ENCODE results near the gene TTC7B.

The TTC7B gene

DNA sequence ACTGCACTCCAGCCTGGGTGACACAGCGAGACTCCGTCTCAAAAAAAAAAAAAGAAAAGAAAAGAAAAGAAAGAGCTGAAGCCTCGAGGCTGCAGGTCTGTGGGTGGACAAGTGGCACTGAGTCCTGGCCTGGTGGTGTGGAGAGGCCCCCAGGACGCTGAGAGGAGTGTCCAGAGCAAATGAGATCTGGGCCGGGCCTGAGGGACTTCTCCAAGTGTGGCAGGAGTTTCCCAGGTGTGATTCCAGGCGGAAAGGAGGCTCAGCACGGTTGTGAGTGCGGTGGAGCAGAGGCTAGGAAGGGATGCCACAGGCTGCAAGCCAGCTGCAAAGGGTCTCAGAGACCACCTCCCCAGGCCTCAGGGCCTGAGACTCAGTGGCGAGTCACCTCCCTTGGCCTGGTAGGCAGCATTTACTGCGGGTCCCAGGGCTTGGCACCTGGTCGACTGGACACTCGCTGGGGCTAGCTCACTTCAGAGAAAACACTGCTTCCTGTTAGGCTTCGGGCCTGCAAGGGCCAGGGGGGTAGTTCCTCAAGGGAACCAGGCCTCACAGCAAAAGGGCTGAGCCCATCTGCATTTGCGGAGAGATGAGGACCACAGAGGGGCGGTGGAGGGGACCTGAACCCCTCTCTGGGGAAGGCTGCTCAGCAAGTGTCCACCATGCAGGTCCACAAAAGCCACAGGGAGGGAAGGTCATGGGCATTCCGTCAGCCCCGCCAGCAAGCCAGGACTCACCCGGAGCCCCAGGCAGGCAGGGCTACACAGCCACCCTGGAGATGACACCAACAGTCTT is 11.7 kb downstream of the TTC7B start:
- DNase-seq = no peak

DNA sequence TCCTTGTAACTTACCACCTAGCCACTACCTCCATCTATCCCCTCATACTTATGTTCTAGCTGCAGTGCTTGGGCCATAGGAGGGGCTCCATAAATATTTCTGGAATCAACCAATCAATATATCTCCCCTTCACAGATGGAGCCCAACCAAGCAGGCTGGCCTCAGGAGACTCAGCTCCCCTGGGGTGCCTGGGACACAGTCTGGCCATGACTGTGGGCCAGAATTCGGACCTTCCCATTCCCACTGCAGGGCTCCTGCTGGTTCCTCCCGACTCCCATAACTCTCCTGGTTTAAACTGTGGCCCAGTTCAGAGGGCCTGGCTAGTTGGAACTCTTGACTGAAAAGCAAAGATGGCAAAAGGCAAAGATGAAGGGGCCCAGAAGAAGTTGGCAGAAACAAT is 13.0 kb downstream of the TTC7B start:
- no peak for DNase-seq

DNA sequence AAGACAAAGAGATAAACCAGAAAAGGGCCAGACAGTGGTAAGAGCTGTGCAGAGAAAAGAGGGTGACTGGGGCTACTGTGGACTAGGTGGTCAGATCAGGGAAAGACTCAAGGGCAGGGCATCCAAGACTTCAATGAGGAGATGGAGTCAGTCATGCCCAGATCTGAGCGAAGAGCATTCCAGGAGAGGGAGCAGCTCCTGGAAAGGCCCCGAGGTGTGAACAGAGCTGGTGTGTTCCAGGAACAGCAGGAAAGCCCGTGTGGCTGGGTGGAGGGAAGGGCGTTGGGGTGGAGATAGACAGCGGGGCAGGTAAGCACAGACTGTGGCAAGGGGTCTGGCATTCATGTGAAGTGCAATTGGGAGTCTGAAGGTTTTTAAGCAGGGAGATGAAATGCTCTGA is 16.8 kb downstream of the TTC7B start:
- no peak for DNase-seq

DNA sequence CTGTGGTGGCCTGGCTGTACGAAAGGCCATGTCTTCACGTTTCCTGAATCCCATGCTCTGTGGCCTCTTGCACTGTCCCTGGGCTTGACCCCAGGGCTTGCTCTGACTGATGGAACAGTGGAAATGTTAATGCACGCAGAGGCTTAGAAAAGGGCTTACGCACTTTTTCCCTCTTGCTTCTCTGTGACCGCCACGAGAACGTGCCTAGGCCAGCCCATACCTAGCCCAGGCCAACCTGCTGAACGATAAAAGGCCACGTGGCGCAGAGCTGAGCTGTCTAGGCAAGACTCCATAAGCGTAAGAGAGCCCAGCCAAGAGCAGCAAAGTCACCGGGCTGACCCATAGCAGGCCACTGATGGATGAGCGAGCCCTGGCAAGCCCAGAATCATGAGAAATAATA is 18.3 kb downstream of the TTC7B start:
- DNase-seq = no peak

DNA sequence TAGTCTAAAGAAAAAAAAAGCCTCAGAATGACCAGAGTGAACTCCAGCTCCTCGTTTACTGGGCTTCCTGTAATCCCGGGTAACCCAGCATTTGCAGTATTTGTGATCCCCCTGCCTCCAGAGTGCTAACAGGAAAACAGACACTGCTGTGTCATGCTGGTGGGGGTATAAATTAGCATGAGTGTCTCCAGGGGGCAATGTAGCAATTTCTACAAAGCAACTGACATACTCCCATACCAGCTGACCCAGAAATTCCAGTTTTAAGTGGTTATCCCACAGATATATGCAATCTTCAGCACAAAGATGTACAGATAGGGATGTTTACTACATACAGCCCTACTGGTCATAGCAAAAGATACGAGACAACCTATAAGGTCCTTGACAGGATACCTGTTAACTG is 18.8 kb downstream of the TTC7B start:
- no peak for DNase-seq

DNA sequence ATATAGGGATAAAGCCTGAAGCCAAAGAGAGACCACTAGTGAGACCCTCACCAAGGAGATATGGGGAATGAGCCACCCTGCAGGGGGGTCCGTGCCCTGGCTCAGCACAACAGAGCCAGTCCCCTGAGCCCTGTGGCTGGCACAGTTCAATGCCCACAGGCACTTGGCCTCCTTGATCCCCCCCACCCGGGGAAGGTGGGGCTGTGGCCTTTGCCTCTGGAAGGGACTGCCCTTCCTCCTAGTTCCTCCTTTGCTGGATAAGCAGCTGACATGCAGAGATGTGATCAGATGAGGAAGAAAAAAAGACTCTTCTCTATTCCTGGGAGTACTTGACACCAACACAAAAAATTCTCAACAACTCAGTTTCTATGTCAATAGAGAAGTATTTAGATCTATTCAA is 19.9 kb downstream of the TTC7B start:
- DNase-seq = no peak

DNA sequence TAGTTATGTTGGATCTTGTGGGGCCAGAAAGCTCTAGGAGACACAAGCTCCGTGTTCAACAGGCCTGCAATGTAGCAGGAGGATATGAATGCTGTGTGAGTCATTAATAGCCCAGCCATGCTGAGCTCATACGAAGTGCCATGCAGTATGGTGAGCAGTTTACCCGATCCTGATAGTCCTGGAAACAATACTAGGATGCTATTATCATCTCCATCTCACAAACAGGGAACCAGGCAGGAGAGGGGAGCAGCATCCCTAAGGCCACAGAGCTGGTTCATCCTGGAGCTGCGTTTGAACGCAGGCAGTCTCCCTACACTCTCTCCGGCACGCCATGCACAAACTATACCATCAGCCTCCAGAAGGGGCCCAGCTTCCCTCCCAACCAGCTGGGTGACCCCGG is 20.5 kb downstream of the TTC7B start:
- DNase-seq = no peak

DNA sequence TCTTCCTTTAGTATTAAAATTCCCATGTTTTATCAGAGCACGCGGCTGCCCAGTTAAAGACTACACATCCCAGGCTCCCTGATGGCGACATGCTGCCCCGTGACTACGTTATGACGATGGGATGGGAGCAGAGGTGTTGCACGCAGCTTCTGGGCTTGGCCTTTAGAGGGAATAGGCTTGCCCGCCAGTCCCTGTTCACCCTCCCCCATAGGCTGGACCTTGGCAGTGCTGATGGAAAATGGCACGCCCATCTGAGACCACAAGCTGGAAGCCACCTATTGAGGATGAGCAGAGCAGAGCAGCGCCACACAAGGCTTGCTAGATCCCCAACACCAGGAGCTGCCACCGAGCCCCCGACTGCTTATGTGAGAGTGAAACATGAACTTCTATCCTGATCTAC is 24.7 kb downstream of the TTC7B start:
- DNase-seq = no peak

DNA sequence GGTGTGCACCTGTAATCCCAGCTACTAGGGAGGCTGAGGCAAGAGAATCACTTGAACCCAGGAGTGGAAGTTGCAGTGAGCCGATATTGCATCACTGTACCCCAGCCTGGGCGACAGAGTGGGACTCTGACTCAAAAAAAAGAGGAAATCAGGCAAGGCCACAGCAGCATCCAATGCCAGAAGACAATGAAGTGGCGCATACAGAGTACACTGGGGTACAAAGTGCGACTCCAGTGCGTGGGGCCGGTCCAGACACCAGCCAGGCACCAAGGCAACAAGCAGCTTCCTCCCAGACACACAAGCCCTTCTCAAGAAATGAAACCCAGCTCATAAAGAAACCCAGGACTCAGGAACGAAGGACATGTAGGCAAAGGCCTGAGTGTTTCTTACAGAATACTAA is 28.2 kb downstream of the TTC7B start:
- no peak for DNase-seq

DNA sequence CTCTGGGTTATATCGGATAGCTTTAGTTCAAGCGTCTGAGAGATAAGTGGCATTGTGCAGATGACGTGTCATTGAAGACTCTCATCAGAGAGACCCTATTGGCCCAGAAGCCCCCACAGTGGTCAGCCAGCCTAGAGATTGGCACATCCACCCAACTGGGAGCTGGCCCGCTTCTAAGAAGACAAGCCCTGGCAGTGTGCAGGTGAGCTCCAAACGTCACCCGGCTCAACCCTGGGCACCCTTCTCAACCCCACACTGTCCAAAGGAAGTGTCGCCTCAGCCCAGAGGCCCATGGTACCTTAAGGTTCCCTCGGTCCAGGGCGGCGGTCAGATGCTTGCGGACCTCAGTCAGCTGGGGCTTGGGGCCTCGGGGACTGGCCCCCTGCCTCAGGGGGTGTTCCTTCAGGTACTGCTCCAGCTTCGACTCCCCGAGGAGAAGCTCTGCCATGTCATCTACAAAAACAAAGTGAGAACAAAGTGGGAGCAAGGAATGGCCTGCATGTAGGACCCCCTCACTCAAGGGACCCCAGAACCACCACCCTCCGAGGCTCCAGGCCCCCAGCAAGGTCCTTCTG is 30.3 kb downstream of the TTC7B start:
- no peak for DNase-seq

DNA sequence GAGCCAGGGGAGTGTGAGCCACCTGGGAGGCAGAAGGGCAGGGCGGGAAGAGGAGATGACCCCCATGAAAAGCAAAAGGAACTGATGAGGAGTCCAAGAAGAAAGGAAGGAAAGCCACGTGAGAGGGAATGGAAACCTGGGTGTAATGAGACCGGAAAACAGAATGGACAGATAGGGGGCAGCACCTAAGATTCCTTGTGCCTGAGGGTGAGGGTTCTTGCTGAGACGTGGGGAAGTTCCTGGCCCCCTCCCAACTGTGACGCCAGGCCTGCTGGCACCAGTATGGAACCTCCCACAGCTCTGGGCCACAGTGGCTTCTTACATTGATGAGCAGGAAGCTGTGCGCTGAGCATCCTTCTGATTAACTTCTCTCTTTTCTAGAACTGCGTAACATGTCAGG is 30.8 kb downstream of the TTC7B start:
- no peak for DNase-seq

DNA sequence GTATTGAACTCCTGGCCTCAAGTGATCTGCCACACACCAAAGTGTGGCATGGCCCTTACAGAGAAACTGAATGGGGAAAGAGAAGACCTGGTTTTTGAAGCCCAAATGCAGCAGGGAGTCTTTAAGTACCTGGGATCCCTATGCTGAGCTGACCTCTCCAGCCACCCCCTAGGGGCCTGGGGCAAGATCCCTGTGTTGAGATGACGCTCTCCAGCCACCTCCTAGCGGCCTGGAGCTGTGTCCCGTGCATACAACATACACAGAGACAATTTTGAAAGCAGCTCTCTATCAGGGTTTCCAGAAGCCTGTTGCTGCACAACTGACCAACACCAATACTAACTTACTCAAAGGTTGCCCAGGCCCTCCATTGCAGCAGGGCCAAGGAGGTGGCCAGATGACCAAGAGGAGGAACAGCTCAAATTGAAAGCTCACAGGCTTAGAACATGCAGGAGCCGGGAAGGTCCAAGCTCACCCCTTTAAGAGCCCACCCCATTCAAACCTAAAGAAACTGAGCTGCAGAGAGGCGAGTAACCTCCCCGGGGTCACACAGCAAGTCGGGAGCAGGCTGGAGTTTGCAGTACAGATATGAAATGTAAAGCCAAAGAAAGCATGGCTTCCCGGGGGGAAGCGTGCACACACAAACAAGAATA is 31.5 kb downstream of the TTC7B start:
- no peak for DNase-seq

DNA sequence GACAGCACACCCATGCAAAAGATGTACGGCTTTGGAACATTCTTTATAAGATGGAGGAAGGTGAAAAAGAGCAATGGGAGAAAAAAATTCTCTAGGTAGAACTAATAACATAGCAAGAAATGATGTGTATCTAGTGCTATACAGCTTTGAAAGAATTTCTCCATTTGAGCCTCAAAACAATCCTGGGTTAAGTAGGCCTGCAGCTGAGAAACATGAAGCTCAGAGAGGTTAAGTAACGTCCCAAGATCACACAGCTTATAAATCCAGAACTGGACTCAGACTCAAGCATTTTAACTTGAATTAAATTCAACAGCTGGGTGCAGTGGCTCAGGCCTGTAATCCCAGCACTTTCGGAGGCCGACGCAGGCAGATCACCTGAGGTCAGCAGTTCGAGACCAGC is 32.9 kb downstream of the TTC7B start:
- DNase-seq = no peak

DNA sequence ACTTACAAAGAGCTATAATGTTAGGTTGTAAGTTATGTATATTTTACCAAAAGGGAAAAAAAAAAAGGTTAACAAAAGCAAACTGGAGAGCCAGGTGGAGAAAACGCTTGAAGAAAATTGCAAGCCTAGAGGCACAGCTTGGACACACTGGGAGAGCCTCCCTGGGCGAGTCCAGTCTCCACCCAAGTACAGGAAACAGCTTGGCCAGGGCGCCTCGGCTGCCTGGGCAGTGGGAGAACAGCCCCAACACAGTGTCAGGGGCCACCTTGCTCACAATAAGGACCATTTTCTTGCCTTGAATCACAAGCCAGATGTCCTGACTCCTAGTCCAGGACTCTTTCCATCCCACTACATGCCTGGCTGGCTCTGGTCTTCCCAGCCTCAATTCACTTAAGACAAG is 33.3 kb downstream of the TTC7B start:
- no peak for DNase-seq

DNA sequence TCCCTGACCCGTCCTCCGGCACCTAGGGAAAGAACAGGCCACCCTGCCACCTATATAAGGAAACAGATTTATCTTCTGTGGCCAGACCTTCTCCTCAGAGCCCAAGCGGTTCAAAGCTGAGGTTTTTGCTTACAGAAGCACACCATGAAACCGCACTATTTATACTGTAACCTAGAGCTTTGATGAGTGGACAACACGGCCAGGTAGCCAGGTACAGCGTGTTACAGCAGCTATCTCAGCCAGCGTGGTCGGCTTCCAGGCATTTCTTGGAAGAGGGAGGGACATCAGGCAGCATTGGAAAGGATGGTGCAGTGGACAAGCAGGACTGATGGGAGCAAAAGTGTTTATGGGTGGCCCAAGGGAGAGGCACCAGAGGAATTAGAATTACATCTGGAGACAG is 34.4 kb downstream of the TTC7B start:
- no peak for DNase-seq

DNA sequence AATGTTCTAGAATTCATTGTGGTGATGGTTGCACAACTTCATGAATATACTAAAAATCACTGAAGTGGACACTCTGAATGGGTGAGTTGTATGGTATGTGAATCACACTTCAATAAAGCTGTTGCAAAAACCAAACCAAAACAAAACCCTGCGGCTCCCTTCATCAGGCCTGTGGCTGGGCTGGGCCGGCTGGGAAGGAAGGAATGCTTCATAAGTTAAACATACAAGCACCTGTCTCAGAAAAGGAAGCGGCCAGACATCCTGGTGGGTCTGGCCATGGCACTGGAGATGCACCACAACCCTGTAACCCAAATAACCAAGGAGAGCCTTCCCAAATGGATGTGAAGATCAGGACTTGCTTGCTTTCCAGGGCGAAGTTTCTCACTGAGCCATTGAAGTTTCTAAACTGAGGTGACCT is 34.9 kb downstream of the TTC7B start:
- DNase-seq = no peak

DNA sequence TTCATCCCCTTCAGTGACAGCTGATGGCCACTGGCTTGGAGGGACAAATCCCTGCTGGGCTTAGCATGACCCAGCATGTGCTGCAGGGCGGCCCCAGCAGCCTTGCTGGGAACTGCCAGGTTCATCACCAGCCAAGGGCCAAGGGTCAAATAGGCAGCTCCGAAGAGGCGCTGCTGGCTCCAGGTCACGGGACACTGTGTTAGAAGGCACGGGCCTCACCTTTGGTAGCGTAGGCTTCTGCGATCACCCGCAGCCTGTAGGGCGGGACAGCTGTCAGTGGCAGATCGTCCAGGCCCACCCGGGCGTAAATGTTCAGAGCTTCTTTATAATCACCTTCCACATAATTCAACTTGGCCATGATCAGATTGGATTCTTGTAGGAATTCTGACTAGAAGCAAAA is 35.7 kb downstream of the TTC7B start:
- no peak for DNase-seq

DNA sequence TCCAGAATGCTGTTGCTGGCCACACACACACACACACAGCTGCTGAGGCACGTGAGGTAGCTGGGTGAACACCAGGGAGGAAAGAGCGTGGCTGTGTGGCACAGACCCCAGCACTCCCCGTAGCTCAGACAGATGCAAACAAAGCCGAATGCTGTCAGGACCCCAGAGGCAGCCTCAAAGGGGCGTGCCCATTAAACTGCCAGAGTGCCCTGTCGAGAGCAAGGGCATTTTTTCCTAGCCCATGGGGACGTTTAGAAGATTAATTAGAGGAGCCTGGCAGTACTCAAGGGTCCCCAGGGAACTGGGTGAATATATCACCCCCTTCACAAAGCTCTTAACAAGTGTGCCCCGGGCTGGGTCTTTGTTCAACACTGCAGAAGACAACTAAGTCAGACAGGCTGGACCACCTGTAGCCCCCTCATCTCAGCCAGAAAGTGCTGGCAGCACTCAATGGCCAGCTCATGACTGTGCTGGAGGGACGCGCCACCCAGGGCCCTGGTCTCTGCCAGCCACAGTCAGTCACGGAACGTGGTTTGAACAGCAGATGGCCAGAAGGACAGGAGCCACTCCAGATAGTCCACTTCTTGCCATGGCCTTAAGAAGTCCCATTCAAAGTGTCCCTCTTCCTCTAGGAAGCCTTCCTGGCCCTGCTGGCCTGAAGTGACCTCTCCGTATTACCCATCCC is 37.5 kb downstream of the TTC7B start:
- DNase-seq = peak; percentile 72

DNA sequence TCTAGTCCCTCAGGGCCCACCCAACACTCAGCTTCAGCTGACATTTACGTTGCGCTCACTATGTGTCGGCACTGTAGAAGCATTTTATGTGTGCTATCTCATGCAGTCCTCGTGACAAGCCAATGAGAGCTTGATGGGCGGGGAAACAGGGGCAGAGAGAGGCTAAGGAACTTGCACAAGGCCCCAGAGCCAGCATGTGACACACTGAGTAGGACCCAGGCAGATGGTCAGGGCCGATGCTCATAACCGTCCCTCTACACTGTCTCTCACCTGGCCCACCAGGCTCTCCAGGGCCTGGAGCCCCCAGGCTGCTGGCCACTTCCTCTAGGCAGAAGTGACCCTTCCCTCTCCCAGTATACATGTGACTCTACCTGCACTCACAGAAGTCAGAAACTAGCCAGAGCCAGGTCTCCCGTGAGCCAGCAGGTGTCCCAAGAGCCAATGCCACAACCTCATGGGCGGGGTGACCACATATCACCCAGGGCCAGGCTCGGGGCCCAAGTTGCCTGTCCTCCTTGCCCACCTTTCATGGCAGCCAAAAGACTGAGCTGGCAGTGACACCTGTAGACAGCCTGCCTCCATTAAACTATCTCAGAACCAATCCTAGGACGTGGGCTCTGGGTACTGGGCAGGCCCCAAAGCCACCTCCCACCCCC is 38.3 kb downstream of the TTC7B start:
- no peak for DNase-seq

DNA sequence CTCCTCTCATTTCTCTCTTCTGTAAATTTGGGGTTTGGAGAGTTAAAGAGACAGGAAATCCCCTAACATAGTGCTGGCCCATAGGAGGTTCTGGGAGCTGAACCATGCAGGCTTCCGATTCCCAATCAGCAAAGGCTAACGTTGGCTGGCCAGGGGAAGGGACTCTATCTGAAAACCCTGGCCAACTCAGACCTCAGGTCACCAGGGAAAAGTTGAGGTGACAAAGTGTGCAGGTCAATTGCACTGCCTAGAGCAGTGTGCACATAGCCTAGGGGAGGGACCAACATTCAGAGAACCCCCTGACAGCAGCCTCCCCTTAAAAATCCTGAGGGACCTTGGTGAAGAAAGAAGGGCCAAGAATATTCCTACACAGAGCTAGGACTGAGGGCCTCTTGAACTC is 38.9 kb downstream of the TTC7B start:
- no peak for DNase-seq

DNA sequence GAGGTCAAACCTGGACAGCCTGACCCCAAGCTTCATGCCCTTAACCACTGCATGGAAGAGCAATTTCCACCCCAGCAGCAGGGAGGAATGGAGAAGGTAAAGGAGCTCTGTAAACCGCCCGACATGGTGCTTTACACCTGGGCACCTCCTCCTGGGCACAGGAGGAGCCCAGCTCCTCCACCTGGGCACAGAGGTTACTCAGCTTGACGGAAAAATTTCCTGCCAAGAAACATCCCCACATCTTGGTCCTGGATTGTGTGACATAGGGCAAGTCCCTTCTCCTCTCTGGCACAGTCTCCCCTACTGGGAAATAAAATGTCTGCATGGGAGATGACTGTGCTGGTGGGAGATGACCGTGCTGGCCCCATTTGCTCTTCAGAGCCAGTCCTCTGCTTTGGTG is 40.8 kb downstream of the TTC7B start:
- no peak for DNase-seq

DNA sequence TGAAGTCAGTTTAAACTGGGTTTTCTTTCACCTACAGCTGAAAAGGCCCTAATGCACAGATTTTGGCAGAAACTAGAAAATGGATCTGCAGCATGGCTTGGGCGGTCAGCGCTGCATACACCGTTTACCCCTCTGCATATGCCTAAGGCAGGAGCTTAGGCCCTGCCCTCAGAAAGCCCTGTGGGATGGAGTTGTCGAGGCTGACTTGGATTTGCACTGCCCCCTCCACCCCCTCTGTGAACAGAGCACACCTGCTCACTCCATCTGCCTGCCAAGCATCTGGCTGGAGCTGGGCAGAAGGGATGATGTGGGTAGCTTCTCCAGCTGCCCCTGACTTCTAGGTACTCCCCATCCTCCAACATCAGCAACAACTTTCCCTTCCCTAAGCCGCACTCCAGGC is 41.9 kb downstream of the TTC7B start:
- DNase-seq = peak; percentile 33

DNA sequence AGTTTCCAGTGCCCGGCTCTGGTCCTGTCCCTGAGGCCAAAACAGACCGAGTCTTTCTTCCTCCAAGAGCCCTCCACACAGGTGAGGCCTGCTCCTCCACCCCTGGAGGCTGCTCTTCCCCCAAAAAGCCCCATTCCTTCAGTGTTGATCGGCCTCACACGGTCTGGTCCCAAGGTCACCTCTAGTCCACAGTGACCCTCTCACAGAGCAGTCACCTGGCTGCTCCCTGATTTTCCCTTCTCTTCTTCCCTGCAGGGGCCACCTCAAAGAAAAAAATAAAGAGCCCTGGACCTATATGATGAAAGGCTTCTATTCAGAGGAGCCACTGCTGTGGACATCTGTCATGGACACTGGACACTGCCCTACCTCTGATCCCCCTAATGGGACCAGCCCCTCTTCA is 42.5 kb downstream of the TTC7B start:
- DNase-seq = no peak

DNA sequence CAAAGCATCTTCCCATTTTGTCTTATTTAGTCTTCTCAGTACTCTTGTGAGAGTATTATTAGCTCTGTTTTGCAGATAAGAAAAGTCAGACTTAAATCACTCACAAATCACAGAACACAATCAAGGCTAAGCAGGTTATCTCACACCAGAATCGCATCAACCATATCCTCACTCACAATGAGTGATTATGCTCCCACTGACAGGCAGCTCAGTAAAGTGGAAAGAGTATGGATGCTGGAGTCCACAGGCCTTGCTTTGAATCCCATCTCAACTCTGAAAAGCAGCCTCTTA is 43.1 kb downstream of the TTC7B start:
- no peak for DNase-seq
